ENCODE data around the gene HIPK2.

GRCh38 chr7:139700505-139701235 lies 77.1 kb downstream of the HIPK2 start:
- no peak for TF ChIP-seq POLR2A (IDR thresholded peaks at IDR 0.05; ENCODE audit: low read depth)
- no peak for TF ChIP-seq CTCF (IDR thresholded peaks at IDR 0.05)
- no peak for TF ChIP-seq EP300 (IDR thresholded peaks at IDR 0.05)
- TF ChIP-seq POLR2AphosphoS5 (IDR thresholded peaks at IDR 0.05), result no peak
